C4-2B (cell line): ENCODE results near the gene TMEM106C.

Experiments used
- H3K27ac ChIP-seq: fragments of 450-650 bp; 2 replicates; pipeline ENCODE4 v1.5.1; 2017
- ZFX ChIP-seq: fragments of 450-650 bp; IDR thresholded peaks from 2 replicates; pipeline ENCODE4 v1.6.1; 2017
- TF ChIP-seq, protein P1 (sequence below): fragments of 450-650 bp; conservative IDR thresholded peaks from 2 replicates; pipeline ENCODE4 v1.5.1; 2017; ENCODE audit warnings: mild to moderate bottlenecking

TMEM106C gene

GRCh38 chr12:47943623-47944340 lies 19.6 kb upstream of the TMEM106C start:
- no peak for TF ChIP-seq ZFX
- TF ChIP-seq, protein P1, sequence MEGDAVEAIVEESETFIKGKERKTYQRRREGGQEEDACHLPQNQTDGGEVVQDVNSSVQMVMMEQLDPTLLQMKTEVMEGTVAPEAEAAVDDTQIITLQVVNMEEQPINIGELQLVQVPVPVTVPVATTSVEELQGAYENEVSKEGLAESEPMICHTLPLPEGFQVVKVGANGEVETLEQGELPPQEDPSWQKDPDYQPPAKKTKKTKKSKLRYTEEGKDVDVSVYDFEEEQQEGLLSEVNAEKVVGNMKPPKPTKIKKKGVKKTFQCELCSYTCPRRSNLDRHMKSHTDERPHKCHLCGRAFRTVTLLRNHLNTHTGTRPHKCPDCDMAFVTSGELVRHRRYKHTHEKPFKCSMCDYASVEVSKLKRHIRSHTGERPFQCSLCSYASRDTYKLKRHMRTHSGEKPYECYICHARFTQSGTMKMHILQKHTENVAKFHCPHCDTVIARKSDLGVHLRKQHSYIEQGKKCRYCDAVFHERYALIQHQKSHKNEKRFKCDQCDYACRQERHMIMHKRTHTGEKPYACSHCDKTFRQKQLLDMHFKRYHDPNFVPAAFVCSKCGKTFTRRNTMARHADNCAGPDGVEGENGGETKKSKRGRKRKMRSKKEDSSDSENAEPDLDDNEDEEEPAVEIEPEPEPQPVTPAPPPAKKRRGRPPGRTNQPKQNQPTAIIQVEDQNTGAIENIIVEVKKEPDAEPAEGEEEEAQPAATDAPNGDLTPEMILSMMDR = no peak
- H3K27ac ChIP-seq = peak overlapping the region; percentile 24

GRCh38 chr12:47944685-47945340 lies 18.6 kb upstream of the TMEM106C start:
- no peak for TF ChIP-seq ZFX
- peak overlapping the region; percentile 45 for H3K27ac ChIP-seq

- TF ChIP-seq, protein P1 = no peak
- TF ChIP-seq ZFX = no peak
Measured at GRCh38 chr12:47945341-47945728, 18.1 kb upstream of the TMEM106C start.

DNA sequence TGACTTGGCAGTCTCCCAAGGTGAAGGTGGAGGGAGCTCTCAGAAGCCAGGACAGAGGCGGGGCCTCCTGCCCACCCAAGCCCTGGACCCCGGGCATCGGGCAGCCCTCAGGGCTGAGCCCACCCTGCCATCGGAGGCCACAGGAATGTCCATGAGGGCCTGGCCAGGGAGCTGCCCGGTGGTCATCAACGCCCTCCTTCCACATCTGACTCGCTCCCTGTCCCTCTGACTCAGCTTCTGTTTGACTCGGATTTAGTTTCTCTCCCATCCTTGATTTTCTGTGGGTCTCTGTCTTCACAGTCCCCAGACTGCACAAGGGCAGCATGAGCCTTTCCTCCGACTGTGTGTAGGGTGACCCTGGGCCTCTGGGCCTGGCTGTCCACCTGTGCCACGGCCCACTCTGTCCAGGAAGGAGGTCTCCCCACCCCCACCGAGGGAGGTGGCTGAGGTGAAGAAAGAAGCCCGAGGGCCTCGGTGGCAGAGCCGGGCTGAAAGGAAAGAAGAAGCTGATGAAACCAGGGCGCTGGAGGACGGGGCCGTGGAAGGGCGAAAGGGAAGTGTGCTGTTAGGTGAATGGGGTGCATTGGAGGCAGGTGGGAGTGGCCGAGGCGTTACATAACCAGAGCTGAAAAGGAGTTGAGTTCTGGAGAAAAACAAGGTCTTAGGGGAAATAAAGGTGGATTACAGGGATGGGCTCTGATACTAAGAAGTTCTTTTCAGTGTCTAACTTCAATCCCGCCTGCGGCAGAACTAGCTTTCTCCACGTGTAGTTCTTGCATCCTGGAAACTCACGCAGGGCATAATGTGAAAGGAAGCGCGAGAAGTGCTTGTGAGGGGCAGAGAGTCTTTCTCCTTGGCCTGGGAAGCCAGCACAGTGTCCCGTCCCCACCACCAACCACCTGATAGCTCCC lies 16.7 kb upstream of the TMEM106C start:
- peak overlapping the region; percentile 55 for H3K27ac ChIP-seq
- TF ChIP-seq, protein P1 = no peak
- no peak for TF ChIP-seq ZFX

More at GRCh38 chr12:47945341-47945728, 18.1 kb upstream of the TMEM106C start:
- H3K27ac ChIP-seq = peak overlapping the region; percentile 45

DNA sequence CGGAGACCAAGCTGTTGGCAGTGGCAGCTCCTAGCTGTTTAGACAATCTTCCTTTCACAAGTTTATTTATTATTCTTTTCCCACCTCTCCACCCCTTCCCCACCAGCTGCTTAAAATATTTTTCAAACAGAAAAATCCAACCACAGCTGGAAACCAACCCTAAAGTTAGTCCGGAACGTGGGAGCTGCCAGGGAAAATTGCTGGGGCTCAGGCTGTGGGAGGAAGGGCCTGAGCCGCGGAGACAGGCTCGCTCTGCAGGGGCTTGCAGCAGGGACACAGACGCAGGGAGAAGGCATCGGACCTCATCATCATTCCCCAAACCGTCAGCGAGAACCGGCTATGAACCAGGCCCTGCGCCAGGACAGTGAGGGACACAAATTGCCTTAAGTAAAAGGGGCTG lies 16.1 kb upstream of the TMEM106C start:
- peak overlapping the region; percentile 55; the same call in 1 of the 2 replicates for H3K27ac ChIP-seq
- TF ChIP-seq ZFX = no peak
- TF ChIP-seq, protein P1 = no peak

- peak overlapping the region; percentile 18; the same call in 1 of the 2 replicates for H3K27ac ChIP-seq
- no peak for TF ChIP-seq ZFX
- TF ChIP-seq, protein P1 = peak; percentile 98
Measured at GRCh38 chr12:47949441-47950341, 13.7 kb upstream of the TMEM106C start.

- no peak for TF ChIP-seq ZFX
- TF ChIP-seq, protein P1 = no peak
- H3K27ac ChIP-seq = no peak overlapping the region
Measured at GRCh38 chr12:47950856-47951468, 12.4 kb upstream of the TMEM106C start.
